Kidney capillary endothelial cell (primary cell): ENCODE results near the gene FOLR3.
"Not testable (repeated sequence)": the region's sequence is repeated elsewhere in the genome, so short reads cannot be mapped to it uniquely, and the experiment has no call there.

Experiments used
- DNase-seq: peaks from one replicate; pipeline ENCODE4 v3.0.0-alpha.2; 2018; ENCODE audit warnings: low spot score

FOLR3 gene

DNA sequence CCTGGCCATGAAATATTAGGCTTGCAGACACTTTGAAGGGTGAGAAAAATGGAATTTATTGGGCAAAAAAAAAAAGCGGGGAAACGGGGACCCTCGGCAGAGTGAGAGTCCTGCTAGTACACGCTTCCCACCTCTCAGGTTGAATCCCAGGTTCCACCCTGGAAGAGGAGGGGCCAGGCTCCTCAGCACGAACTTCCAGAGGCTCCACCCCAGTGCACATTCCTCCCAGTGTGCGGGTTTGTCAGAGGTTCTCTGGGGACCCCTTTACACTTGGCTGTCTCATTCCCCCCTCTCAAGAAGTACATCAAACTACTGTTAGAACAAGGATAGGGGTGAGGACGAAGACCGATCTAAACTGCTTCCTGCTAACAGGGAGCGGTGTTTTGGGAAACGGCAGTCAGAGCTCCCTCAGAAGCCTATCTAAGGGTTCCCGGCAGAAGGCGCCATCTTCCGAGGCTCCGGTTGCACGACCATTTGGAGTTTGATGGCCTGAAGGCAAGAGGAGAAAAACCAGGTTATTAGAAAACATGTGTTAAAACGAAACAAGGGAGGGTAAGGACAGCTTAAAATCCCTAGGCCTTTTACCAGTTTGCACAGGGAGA lies 27.5 kb downstream of the FOLR3 start:
- no peak for DNase-seq

DNA sequence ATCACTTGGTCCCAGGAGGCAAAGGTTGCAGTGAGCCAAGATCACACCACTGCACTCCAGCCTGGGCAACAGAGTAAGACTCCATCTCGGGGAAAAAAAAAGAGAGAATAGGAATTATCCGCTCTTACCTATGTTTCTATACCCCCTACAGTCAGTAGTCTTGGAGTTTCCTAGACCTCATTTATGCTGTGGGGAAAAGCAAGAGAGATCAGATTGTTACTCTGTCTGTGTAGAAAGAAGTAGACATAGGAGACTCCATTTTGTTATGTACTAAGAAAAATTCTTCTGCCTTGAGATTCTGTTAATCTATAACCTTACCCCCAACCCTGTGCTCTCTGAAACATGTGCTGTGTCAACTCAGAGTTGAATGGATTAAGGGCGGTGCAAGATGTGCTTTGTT lies 28.7 kb downstream of the FOLR3 start:
- not testable (repeated sequence) for DNase-seq

DNA sequence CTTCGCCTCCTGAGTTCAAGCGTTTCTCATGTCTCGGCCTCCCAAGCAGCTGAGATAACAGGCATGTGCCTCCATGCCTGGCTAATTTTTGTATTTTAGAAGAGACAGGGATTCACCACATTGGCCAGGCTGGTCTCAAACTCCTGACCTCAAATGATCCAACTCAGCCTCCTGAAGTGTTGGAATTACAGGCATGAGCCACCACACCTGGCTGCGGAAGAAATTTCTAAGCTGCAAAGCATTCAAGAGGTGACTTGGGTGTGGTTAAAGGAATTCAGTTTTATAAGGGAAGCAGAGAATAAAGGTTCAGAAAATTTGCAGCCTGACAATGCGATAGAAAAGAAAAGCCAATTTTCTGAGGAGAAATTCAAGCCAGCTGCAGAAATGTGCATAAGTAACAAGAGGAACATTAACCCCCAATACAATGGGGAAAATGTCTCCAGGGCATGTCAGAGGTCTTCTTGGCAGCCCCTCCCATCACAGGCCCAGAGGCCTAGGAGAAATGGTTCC lies 33.6 kb downstream of the FOLR3 start:
- not testable (repeated sequence) for DNase-seq

DNA sequence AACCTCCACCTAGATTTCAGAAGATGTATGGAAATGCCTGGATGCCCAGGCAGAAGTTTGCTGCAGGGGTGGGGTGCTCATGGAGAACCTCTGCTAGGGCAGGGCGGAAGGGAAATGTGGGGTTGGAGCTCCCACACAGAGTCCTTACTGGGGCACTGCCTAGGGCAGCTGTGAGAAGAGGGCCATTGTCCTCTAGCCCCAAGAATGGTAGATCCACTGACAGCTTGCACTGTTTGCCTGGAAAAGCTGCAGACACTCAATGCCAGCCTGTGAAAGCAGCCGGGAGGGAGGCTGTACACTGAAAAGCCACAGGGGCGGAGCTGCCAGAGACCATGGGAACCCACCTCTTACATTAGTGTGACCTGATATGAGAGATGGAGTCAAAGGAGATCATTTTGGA lies 34.2 kb downstream of the FOLR3 start:
- not testable (repeated sequence) for DNase-seq

DNA sequence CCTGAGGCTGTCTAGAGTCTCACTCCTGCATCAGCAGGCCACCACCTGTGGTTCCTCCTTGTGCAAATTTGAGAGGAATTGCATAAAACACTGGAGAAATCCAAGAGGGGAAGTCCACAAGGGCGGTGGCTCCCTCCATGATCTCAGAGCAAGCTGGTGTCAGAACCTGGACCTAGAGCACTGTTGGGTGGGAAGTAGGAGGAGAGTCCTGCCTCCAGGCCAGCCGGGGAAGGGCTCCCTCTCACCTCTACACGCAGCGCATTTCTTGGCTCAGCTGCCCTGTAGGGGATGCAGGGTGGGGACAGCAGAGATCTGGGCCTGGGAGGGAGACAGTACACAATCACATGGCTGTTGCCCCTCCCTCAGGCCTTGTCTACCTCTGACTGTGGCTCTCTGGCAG lies 36.5 kb downstream of the FOLR3 start:
- not testable (repeated sequence) for DNase-seq

DNA sequence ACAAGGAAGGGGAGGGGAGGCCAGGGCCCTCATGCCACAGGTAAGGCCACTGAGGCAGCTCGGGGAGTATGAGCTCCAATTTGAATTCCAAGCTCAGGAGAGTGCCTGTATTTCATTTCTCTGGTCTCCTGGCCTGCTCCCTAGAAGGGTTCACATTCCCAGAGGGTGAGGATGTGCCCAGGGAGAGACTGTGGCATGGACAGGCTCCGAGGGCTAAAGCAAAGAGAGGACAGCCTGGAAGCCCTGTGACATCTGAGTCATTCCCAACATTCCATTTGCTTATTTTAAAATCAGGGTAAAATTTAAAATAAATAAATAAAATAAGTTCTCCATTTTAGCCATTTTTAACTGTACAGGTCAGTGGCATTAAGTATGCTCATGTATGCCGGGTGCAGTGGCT lies 37.8 kb downstream of the FOLR3 start:
- no peak for DNase-seq

DNA sequence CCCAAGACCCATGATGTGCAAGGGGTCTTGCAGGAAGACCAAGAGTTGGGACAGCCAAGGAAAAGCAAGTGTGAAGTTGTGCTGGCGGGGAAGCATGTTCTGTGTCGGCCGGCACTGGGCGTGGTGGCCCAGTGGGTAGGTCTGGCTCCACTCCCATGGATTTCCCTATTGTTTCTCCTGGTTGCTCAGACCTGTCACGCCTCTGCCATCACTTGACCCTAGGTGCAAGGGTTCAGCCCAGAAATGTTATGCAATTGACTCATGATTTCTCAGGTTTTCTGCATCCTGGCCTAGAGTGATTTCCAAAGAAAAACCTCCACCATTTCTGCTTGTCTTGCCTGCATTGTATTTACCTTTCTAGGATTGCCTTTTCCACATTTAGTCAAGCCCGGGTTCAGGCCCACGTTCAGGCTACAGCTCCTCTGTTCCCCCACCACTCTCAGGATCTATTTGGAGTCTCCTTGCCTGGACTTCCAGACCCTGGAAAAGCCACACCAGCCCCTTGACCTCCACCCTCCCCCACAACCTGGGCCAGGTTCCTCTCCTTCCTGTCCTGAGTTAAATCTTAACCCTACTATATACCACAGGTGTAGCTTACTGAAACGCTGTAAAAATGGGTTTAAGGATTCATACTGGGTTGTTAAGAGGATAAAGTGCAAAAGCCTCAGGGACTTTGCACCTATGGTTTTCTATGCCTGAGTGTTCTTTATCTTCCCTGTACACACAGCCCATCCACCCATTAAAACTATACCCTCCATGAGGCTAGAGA lies 39.0 kb downstream of the FOLR3 start:
- no peak for DNase-seq

DNA sequence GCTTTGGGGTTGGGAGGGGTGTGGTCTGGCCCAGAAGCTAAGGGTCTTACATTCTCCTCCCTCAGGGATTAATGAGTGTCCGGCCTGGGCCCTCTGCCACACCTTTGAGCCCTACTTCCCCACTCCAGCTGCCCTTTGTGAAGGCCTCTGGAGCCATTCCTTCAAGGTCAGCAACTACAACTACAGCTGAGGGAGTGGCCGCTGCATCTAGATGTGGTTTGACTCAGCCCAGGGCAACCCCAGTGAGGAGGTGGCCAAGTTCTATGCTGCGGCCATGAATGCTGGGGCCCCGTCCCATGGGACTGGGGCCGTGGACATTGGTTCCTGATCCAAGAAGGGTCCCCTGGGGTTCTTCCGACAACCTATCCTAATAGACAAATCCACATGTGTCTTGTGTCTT lies 42.1 kb downstream of the FOLR3 start:
- no peak for DNase-seq

DNA sequence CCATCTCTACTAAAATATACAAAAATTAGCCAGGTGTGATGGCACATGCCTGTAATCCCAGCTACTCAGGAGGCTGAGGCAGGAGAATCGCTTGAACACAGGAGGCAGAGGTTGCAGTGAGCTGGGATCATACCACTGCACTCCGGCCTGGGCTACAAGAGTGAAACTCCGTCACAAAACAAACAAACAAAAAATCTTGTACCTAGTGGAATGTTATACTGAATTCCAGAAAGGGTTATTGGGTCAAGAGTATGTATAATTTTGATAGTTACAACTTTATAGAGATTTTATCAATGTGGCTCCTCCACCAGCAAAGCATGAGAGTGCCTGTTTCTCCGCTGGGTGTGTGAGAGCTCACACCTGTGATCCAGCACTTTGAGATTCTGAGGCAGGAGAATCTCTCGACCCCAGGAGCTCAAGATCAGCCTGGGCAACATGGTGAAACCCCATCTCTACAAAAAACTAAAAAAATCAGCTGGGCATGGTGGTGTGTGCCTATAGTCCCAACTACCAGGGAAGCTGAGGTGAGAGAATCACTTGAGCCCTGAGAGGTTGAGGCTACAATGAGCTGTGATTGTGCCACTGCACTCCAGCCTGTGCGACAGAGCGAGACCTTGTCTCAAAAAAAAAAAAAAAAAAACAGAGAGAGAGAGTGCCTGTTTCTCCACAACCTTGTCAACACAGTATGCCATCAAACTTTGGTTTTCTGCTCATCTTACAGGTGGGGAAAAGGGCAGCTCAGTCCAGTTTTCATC lies 43.7 kb downstream of the FOLR3 start:
- no peak for DNase-seq

DNA sequence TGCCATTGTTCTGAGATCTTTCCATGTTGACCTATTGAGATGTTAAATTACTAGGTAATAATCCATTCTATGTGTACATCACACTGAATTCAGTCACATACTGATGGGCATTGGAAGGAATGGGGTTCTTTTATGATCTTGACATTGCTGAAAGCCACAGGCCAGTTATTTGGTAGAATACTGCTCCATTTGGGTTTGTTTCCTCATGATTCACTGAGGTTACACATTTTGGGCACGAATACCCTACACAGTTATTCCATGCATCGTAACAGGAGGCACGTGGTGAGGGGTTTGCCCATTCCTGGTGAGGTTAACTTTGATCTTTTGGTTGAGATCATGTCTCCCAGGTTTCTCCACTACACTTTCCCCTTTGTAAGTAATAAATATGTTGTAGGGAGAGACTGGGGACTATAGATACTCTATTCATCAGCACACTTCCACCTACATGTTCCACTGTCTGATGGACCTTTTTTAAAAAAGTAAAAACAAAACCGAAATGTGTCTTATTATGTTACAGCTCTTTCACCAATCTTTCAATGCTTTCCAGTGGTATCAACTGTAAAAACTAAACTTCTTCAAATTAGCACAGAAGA lies 44.4 kb downstream of the FOLR3 start:
- no peak for DNase-seq

DNA sequence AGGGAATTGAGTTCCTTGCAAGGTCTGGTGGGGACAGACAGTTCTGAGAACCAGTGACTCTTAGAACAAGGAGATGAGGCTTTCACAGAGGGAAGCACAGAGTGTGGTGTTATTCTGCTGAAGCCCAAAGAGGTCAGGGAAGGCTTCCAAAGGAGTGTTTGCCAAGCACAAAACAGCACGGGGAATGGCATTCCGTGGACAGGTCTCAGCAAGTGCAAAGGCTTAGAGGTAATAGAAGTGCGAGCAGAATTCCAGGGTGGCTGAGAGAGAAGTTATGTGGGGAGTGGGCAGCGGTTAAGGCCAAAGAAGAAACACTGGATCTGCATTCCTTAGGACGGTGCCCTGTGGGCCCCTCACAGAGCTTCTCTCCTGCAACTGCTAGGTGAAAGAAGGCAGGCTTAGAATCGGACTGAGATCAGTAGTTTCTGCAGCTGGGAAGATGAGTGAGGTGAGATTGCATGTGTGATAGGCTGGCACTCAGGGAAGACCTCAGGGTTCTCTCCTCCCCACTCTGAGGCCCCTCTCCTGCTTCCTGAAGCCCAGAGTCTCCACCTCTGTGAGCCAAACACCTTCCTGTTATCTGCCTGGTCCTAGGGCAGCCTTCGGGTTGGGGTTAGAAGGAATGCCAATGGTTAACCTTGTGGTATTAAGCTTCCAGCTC lies 45.5 kb downstream of the FOLR3 start:
- DNase-seq, result not testable (repeated sequence)

DNA sequence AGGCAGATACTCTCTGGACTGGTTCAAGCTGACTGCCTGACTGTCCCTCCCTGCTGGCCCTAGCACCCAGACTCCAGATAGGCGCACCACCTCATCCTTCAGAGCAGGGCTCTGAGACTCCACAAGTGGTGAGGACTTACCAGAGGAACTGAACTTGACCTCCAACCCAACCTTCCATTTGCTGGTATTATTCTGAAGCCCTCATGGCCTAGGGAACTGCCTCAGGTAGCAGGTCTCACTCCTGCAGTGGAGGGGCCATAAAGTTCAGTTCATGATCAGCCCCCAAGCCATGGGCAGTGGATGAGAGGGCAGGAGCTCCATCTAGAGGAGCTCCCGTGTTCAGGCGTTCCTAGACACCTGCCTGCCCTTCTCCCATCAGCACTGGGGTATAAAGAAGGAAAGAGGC lies 46.0 kb downstream of the FOLR3 start:
- not testable (repeated sequence) for DNase-seq

DNA sequence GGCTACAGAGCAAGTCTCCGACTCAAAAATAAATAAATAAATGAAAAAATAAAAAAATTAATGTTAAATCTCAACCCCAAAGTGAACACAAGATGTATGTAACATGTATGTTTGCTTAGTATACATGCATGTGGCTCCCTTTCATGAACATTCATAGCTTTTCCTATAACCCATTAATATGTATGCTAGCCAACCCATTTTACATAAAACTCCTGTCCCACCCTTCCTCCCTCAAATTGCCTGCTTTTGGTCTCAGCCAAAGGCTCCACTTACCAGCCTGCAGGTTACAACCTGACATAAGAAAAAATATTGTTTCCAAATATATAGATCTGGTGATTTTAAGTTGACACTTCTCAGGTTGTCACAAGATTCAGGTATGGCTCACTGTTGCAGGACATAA lies 52.7 kb downstream of the FOLR3 start:
- no peak for DNase-seq
